K562 (cell line): Measurements from ENCODE around the gene AREL1. TPM values are rescaled to one million over a fixed set of nuclear protein-coding genes. Genes with fewer than 3 reads are reported as not detected.

ENCODE experiments used
- ARID1B ChIP-seq: fragments of 450-650 bp; IDR thresholded peaks from 2 replicates; pipeline ENCODE4 v1.6.1; 2016; ENCODE audit warnings: antibody characterized with exemption, mild to moderate bottlenecking, inconsistent platforms
- BRF1 ChIP-seq: IDR thresholded peaks from 3 replicates; pipeline ENCODE4 v1.6.1; 2011; ENCODE audit warnings: borderline replicate concordance, mild to moderate bottlenecking; ENCODE audit not compliant: insufficient read length; ENCODE audit errors: extremely low read depth
- CBFB ChIP-seq: sonication (generic); formaldehyde crosslinking; IDR thresholded peaks from 2 replicates; pipeline ENCODE4 v1.4.0; 2020; ENCODE audit warnings: mild to moderate bottlenecking, missing genetic modification reagents
- FOXM1 ChIP-seq, 2 experiments: fragments of 450-650 bp in 1 of 2; sonication (generic) in 1 of 2; formaldehyde crosslinking in 1 of 2; IDR thresholded peaks; 2 replicates each; pipeline versions ENCODE4 v1.6.1 to v1.9.0; 2017 to 2022; ENCODE audit warnings: low read depth in 2 of 2, mild to moderate bottlenecking in 2 of 2, missing genetic modification reagents in 1 of 2, moderate library complexity in 1 of 2
- HDAC8 ChIP-seq: fragments of 450-650 bp; IDR thresholded peaks from 2 replicates; pipeline ENCODE4 v1.6.1; 2016; ENCODE audit warnings: mild to moderate bottlenecking, missing genetic modification characterization, moderate library complexity, missing compliant biosample characterization
- PHB ChIP-seq: fragments of 250-450 bp; sonication (Bioruptor Pico); IDR thresholded peaks from 2 replicates; pipeline ENCODE4 v1.5.0; 2021
- SIX5 ChIP-seq, 2 experiments: IDR thresholded peaks; 2 replicates each; pipeline ENCODE4 v1.6.1; 2011; ENCODE audit warnings: low read length in 2 of 2, borderline replicate concordance in 1 of 2, low read depth in 1 of 2, mild to moderate bottlenecking in 1 of 2, moderate library complexity in 1 of 2; ENCODE audit not compliant: insufficient read depth in 1 of 2
- TAL1 ChIP-seq: fragments of 450-650 bp; IDR thresholded peaks from 2 replicates; pipeline ENCODE4 v1.6.1; 2016; ENCODE audit warnings: mild to moderate bottlenecking
- TCF3 ChIP-seq: sonication (generic); formaldehyde crosslinking; IDR thresholded peaks from 2 replicates; pipeline ENCODE4 v1.4.0; 2020; ENCODE audit warnings: mild to moderate bottlenecking, missing genetic modification reagents
- ZNF324 ChIP-seq: fragments of 250-450 bp; sonication (Bioruptor Pico); IDR thresholded peaks from 2 replicates; pipeline ENCODE4 v1.4.0; 2020; ENCODE audit warnings: mild to moderate bottlenecking
- polyA plus RNA-seq, 8 experiments: library from polyadenylated mRNA; depleted of rRNA in 4 of 8; stranded (reverse) in 5 of 8; unstranded in 3 of 8; fragments of >200 nt; fragmentation: Nextera tagmentation in 2 of 8; fragmentation: Illumina TruSeq in 1 of 8; extraction: Ambion mirVana in 2 of 8; extraction: Trizol in 1 of 8; gene quantifications; 2 replicates each; pipeline versions ENCODE4 v1.2.1 to v1.2.3, GENCODE V29; 2011 to 2014; ENCODE audit warnings: inconsistent platforms in 1 of 8, missing spikeins in 1 of 8
- total RNA-seq, 7 experiments: library from RNA; depleted of rRNA in 6 of 7; stranded (reverse); fragments of >200 nt in 6 of 7; fragmentation: Illumina TruSeq in 2 of 7; extraction: Trizol in 2 of 7; gene quantifications; 2 replicates each; pipeline versions ENCODE4 v1.2.1 to v1.2.3, GENCODE V29; 2011 to 2021; ENCODE audit warnings: low replicate concordance in 1 of 7
- TF ChIP-seq, protein P1 (sequence below), 3 experiments: fragments of 200-800 bp in 1 of 3; sonication (Bioruptor generic) in 1 of 3; sonication (generic) in 1 of 3; formaldehyde crosslinking in 1 of 3; IDR thresholded peaks; 2 replicates each; pipeline versions ENCODE4 v1.6.1 to v1.8.0; 2016 to 2022; ENCODE audit warnings: mild to moderate bottlenecking in 2 of 3, missing compliant biosample characterization in 2 of 3, missing genetic modification characterization in 2 of 3, missing genetic modification reagents in 1 of 3
- TF ChIP-seq, protein P2 (sequence below): fragments of 250-450 bp; sonication (Bioruptor Pico); IDR thresholded peaks from 2 replicates; pipeline ENCODE4 v1.5.0; 2021
- TF ChIP-seq, protein P3 (sequence below): fragments of 250-450 bp; sonication (Bioruptor Pico); IDR thresholded peaks from 2 replicates; pipeline ENCODE4 v1.8.0; 2021; ENCODE audit warnings: mild to moderate bottlenecking, moderate library complexity
- TF ChIP-seq, protein P4 (sequence below): sonication (generic); formaldehyde crosslinking; IDR thresholded peaks from 2 replicates; pipeline ENCODE4 v1.8.1; 2023; ENCODE audit warnings: mild to moderate bottlenecking, missing genetic modification reagents, moderate library complexity
- TF ChIP-seq, protein P5 (sequence below): fragments of 450-650 bp; formaldehyde crosslinking; IDR thresholded peaks from 2 replicates; pipeline ENCODE4 v1.4.0; 2022; ENCODE audit warnings: mild to moderate bottlenecking, moderate library complexity
- TF ChIP-seq, protein P6 (sequence below), 2 experiments: fragments of 450-650 bp in 1 of 2; sonication (generic) in 1 of 2; formaldehyde crosslinking in 1 of 2; IDR thresholded peaks in 1 of 2; conservative IDR thresholded peaks in 1 of 2; 2 replicates each; pipeline versions ENCODE4 v1.6.1 to v1.8.1; 2016 to 2023; ENCODE audit warnings: mild to moderate bottlenecking in 2 of 2, moderate library complexity in 2 of 2, inconsistent platforms in 1 of 2, missing genetic modification reagents in 1 of 2
- TF ChIP-seq, protein P7 (sequence below): sonication (generic); formaldehyde crosslinking; IDR thresholded peaks from 2 replicates; pipeline ENCODE4 v1.9.0; 2022; ENCODE audit warnings: mild to moderate bottlenecking, missing genetic modification reagents
- TF ChIP-seq, protein P8 (sequence below): fragments of 450-650 bp; formaldehyde crosslinking; IDR thresholded peaks from 2 replicates; pipeline ENCODE4 v1.4.0; 2020; ENCODE audit warnings: mild to moderate bottlenecking, moderate library complexity

The AREL1 gene
- total and polyA plus RNA-seq, 9 of the 15 experiments (the other 6 are each of a cell fraction or from before 2014, with no cell fraction given): 6.0 to 24.8 (median 16.6) TPM

DNA sequence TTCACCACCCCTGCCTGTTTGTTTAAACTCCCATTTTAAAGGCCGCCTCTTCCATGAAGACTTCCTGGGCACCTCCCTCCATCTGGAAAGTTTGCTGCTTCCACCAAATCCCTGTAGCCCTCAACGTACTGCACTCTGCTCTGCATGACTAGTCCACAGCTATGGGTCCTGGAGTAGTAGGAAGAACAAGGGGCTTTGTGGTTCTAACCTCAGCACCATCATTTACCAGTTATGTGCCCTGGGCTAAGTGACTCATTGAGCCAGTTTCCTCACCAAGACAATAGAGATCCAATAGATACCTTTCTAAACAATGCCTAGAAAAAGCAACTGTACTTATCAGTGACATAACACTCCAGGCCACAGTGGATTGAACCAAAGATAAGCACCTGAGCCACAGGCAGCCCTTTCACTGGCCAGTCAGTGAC lies 92.4 kb downstream of the AREL1 start (continued):
- TF ChIP-seq, protein P1, sequence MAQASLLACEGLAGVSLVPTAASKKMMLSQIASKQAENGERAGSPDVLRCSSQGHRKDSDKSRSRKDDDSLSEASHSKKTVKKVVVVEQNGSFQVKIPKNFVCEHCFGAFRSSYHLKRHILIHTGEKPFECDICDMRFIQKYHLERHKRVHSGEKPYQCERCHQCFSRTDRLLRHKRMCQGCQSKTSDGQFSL (CRISPR knock-in tag; IDR thresholded peaks at IDR 0.05): no peak
- TF ChIP-seq, protein P1 (tag; IDR thresholded peaks at IDR 0.05): no peak
- TF ChIP-seq ZNF324 (CRISPR knock-in tag): no peak
- TF ChIP-seq, protein P2, sequence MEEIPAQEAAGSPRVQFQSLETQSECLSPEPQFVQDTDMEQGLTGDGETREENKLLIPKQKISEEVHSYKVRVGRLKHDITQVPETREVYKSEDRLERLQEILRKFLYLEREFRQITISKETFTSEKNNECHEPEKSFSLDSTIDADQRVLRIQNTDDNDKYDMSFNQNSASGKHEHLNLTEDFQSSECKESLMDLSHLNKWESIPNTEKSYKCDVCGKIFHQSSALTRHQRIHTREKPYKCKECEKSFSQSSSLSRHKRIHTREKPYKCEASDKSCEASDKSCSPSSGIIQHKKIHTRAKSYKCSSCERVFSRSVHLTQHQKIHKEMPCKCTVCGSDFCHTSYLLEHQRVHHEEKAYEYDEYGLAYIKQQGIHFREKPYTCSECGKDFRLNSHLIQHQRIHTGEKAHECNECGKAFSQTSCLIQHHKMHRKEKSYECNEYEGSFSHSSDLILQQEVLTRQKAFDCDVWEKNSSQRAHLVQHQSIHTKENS (CRISPR knock-in tag): no peak
- TF ChIP-seq ARID1B: peak; percentile 88
- TF ChIP-seq CBFB: no peak
- peak; percentile 67 for TF ChIP-seq TCF3 (CRISPR knock-in tag)
- TF ChIP-seq, protein P3, sequence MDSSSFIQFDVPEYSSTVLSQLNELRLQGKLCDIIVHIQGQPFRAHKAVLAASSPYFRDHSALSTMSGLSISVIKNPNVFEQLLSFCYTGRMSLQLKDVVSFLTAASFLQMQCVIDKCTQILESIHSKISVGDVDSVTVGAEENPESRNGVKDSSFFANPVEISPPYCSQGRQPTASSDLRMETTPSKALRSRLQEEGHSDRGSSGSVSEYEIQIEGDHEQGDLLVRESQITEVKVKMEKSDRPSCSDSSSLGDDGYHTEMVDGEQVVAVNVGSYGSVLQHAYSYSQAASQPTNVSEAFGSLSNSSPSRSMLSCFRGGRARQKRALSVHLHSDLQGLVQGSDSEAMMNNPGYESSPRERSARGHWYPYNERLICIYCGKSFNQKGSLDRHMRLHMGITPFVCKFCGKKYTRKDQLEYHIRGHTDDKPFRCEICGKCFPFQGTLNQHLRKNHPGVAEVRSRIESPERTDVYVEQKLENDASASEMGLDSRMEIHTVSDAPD (CRISPR knock-in tag): no peak
- peak; percentile 34; the same call in 1 of the 2 replicates for TF ChIP-seq FOXM1 (IDR thresholded peaks at IDR 0.05; ENCODE audit: low read depth)
- no peak for TF ChIP-seq FOXM1 (CRISPR knock-in tag; IDR thresholded peaks at IDR 0.05; ENCODE audit: low read depth)
- TF ChIP-seq, protein P4, sequence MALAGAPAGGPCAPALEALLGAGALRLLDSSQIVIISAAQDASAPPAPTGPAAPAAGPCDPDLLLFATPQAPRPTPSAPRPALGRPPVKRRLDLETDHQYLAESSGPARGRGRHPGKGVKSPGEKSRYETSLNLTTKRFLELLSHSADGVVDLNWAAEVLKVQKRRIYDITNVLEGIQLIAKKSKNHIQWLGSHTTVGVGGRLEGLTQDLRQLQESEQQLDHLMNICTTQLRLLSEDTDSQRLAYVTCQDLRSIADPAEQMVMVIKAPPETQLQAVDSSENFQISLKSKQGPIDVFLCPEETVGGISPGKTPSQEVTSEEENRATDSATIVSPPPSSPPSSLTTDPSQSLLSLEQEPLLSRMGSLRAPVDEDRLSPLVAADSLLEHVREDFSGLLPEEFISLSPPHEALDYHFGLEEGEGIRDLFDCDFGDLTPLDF (CRISPR knock-in tag): no peak
- TF ChIP-seq, protein P5, sequence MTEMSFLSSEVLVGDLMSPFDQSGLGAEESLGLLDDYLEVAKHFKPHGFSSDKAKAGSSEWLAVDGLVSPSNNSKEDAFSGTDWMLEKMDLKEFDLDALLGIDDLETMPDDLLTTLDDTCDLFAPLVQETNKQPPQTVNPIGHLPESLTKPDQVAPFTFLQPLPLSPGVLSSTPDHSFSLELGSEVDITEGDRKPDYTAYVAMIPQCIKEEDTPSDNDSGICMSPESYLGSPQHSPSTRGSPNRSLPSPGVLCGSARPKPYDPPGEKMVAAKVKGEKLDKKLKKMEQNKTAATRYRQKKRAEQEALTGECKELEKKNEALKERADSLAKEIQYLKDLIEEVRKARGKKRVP (CRISPR knock-in tag): no peak
- TF ChIP-seq, protein P6, sequence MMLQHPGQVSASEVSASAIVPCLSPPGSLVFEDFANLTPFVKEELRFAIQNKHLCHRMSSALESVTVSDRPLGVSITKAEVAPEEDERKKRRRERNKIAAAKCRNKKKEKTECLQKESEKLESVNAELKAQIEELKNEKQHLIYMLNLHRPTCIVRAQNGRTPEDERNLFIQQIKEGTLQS (IDR thresholded peaks at IDR 0.05): peak; percentile 76
- TF ChIP-seq, protein P6 (CRISPR knock-in tag; conservative IDR thresholded peaks at IDR 0.05): no peak
- no peak for TF ChIP-seq BRF1
- no peak for TF ChIP-seq SIX5 (IDR thresholded peaks at IDR 0.05; ENCODE audit: borderline replicate concordance in 1 of 2, insufficient read depth in 1 of 2, low read depth in 1 of 2, low read length in 2 of 2)
- peak; percentile 63 for TF ChIP-seq TAL1
- no peak for TF ChIP-seq HDAC8 (tag)
- TF ChIP-seq, protein P7, sequence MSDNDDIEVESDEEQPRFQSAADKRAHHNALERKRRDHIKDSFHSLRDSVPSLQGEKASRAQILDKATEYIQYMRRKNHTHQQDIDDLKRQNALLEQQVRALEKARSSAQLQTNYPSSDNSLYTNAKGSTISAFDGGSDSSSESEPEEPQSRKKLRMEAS (CRISPR knock-in tag): no peak
- TF ChIP-seq, protein P8, sequence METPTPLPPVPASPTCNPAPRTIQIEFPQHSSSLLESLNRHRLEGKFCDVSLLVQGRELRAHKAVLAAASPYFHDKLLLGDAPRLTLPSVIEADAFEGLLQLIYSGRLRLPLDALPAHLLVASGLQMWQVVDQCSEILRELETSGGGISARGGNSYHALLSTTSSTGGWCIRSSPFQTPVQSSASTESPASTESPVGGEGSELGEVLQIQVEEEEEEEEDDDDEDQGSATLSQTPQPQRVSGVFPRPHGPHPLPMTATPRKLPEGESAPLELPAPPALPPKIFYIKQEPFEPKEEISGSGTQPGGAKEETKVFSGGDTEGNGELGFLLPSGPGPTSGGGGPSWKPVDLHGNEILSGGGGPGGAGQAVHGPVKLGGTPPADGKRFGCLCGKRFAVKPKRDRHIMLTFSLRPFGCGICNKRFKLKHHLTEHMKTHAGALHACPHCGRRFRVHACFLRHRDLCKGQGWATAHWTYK: no peak
- no peak for TF ChIP-seq PHB (CRISPR knock-in tag)
